Mammary epithelial cell (primary cell): ENCODE data around the gene RETREG1.

Experiments used
- EZH2 ChIP-seq: IDR thresholded peaks from 2 replicates; pipeline ENCODE4 v1.6.1; 2012; ENCODE audit warnings: low read length, inconsistent platforms, borderline replicate concordance
- TF ChIP-seq, protein P1 (sequence below), 2 donors: IDR thresholded peaks in 1 of 2; conservative IDR thresholded peaks in 1 of 2; 2 replicates each; pipeline ENCODE4 v1.5.1; 2011 to 2012; ENCODE audit warnings: inconsistent platforms in 2 of 2, low read length in 2 of 2, mild to moderate bottlenecking in 2 of 2, control low read depth in 1 of 2, low read depth in 1 of 2; ENCODE audit not compliant: insufficient read depth in 1 of 2; ENCODE audit errors: extremely low read depth in 1 of 2

DNA sequence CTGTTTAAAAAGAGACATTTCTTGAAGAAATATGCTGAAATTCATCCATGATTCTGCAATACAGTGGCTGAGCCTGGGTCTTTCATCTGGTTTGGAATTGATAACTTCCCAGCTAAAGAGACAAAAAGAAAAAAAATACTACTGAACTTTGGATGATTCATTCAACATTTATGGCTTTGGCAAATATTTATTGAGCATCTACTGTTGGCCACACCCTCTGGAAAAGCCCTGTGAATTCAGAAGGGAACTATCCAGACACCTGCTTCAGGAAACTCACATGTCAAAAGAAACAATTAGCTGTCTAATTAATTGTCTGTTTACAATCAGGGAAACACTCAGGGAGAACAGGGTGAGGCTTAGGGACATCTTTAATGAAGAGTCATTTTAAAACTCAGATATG is 133.4 kb downstream of the RETREG1 start:
- TF ChIP-seq, protein P1, sequence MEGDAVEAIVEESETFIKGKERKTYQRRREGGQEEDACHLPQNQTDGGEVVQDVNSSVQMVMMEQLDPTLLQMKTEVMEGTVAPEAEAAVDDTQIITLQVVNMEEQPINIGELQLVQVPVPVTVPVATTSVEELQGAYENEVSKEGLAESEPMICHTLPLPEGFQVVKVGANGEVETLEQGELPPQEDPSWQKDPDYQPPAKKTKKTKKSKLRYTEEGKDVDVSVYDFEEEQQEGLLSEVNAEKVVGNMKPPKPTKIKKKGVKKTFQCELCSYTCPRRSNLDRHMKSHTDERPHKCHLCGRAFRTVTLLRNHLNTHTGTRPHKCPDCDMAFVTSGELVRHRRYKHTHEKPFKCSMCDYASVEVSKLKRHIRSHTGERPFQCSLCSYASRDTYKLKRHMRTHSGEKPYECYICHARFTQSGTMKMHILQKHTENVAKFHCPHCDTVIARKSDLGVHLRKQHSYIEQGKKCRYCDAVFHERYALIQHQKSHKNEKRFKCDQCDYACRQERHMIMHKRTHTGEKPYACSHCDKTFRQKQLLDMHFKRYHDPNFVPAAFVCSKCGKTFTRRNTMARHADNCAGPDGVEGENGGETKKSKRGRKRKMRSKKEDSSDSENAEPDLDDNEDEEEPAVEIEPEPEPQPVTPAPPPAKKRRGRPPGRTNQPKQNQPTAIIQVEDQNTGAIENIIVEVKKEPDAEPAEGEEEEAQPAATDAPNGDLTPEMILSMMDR (conservative IDR thresholded peaks at IDR 0.05 in 1 of 2, IDR thresholded peaks at IDR 0.05 in 1 of 2; ENCODE audit: extremely low read depth in 1 of 2, insufficient read depth in 1 of 2, low read depth in 1 of 2, low read length in 2 of 2), result no peak
- no peak for TF ChIP-seq EZH2
